GM23338 (cell line): ENCODE data around the gene NIPAL3. TPM values are rescaled to one million over a fixed set of nuclear protein-coding genes. Genes with fewer than 3 reads are reported as not detected.

ENCODE experiments used
- ATAC-seq: fragments of 200-7000 bp; cut with Tn5 transposase; 3 replicates; pipeline ENCODE4 v1.9.1; 2020
- DNase-seq: peaks from one replicate; pipeline ENCODE4 v3.0.0-alpha.2; 2015; ENCODE audit warnings: low spot score
- H2AFZ ChIP-seq: fragments of 200-600 bp; sonication (generic); 2 replicates; pipeline ENCODE4 v1.8.0; 2016; ENCODE audit warnings: antibody characterized with exemption, mild to moderate bottlenecking, moderate library complexity
- H3F3A ChIP-seq: fragments of 200-600 bp; sonication (generic); replicated peaks from 2 replicates; pipeline ENCODE4 v1.8.0; 2017; ENCODE audit warnings: antibody characterized with exemption, mixed run types, low read depth
- H3K27ac ChIP-seq: fragments of 200-600 bp; sonication (generic); 2 replicates; pipeline ENCODE4 v1.6.1; 2016; ENCODE audit warnings: low read depth
- H3K27me3 ChIP-seq: fragments of 200-600 bp; sonication (generic); 2 replicates; pipeline ENCODE4 v1.8.0; 2016; ENCODE audit warnings: mild to moderate bottlenecking, mixed run types, moderate library complexity; ENCODE audit not compliant: insufficient read depth
- H3K36me3 ChIP-seq: fragments of 200-600 bp; sonication (generic); 2 replicates; pipeline ENCODE4 v1.8.0; 2016; ENCODE audit warnings: mild to moderate bottlenecking; ENCODE audit not compliant: insufficient read depth
- H3K4me1 ChIP-seq: fragments of 200-600 bp; sonication (generic); 2 replicates; pipeline ENCODE4 v1.8.0; 2016; ENCODE audit warnings: mild to moderate bottlenecking, moderate library complexity; ENCODE audit not compliant: insufficient read depth
- H3K4me2 ChIP-seq: fragments of 200-600 bp; sonication (generic); 2 replicates; pipeline ENCODE4 v1.7.1; 2017; ENCODE audit warnings: mixed run types
- H3K4me3 ChIP-seq: fragments of 200-600 bp; sonication (generic); 2 replicates; pipeline ENCODE4 v1.6.1; 2016; ENCODE audit warnings: mixed run types
- H3K79me2 ChIP-seq: fragments of 200-600 bp; sonication (generic); replicated peaks from 2 replicates; pipeline ENCODE4 v1.8.0; 2017; ENCODE audit warnings: mild to moderate bottlenecking; ENCODE audit not compliant: insufficient read depth
- H3K9me2 ChIP-seq: fragments of 200-600 bp; sonication (generic); 2 replicates; pipeline ENCODE4 v1.8.0; 2017; ENCODE audit not compliant: insufficient read depth
- H4K20me1 ChIP-seq: fragments of 200-600 bp; sonication (generic); replicated peaks from 2 replicates; pipeline ENCODE4 v1.8.0; 2017; ENCODE audit warnings: mild to moderate bottlenecking; ENCODE audit not compliant: insufficient read depth
- H3K27ac Mint-ChIP-seq: 2 replicates; pipeline ENCODE4 v1.8.0; 2020; ENCODE audit warnings: inconsistent platforms, mild to moderate bottlenecking, moderate library complexity, mixed read lengths
- H3K27me3 Mint-ChIP-seq: 3 replicates; pipeline ENCODE4 v1.8.0; 2022; ENCODE audit warnings: low read depth, mild to moderate bottlenecking, moderate library complexity, mixed read lengths, inconsistent platforms; ENCODE audit not compliant: insufficient read depth, poor library complexity
- H3K36me3 Mint-ChIP-seq: 3 replicates; pipeline ENCODE4 v1.8.0; 2021; ENCODE audit warnings: low read depth, mild to moderate bottlenecking, inconsistent platforms, moderate library complexity, mixed read lengths
- H3K4me1 Mint-ChIP-seq: 3 replicates; pipeline ENCODE4 v1.8.0; 2020; ENCODE audit warnings: mild to moderate bottlenecking, inconsistent platforms, mixed read lengths
- H3K4me3 Mint-ChIP-seq: 3 replicates; pipeline ENCODE4 v1.8.0; 2021; ENCODE audit warnings: moderate library complexity, mild to moderate bottlenecking, inconsistent platforms, mixed read lengths
- H3K9me3 Mint-ChIP-seq: 3 replicates; pipeline ENCODE4 v1.8.0; 2020; ENCODE audit warnings: moderate library complexity, mild to moderate bottlenecking, inconsistent platforms, mixed read lengths
- CREB1 ChIP-seq: fragments of 250-450 bp; sonication (Bioruptor Pico); IDR thresholded peaks from 2 replicates; pipeline ENCODE4 v1.5.0; 2020; ENCODE audit warnings: low read depth, mild to moderate bottlenecking, moderate library complexity
- CTCF ChIP-seq, 2 experiments: fragments of 200-600 bp in 1 of 2; sonication (generic) in 1 of 2; conservative IDR thresholded peaks; 2 replicates each; pipeline versions ENCODE4 v1.5.1 to v1.6.1; 2016 to 2017; ENCODE audit warnings: antibody characterized with exemption in 2 of 2, low read depth in 2 of 2, mild to moderate bottlenecking in 2 of 2, moderate library complexity in 1 of 2
- EZH2phosphoT487 ChIP-seq: fragments of 200-600 bp; sonication (generic); IDR thresholded peaks from one replicate; pipeline ENCODE4 v1.8.1; 2018; ENCODE audit warnings: antibody characterized with exemption; ENCODE audit not compliant: unreplicated experiment
- STAT1 ChIP-seq: IDR thresholded peaks from one replicate; pipeline ENCODE4 v1.6.1; 2016; ENCODE audit warnings: antibody characterized with exemption; ENCODE audit not compliant: unreplicated experiment
- polyA plus RNA-seq: library from polyadenylated mRNA; unstranded; fragments of >200 nt; fragmentation: Nextera tagmentation; extraction: Ambion mirVana; gene quantifications from 2 replicates; pipeline ENCODE4 v1.2.1, GENCODE V29; 2016
- total RNA-seq: library from RNA; depleted of rRNA; stranded (reverse); fragments of >200 nt; shearing (Covaris generic); gene quantifications from 2 replicates; pipeline ENCODE4 v1.2.3, GENCODE V29; 2014

The NIPAL3 gene
- total and polyA plus RNA-seq, 2 experiments from 2014 or later = 5.5 to 9.6 TPM

GRCh38 chr1:24390924-24391782 lies 24.4 kb upstream of the NIPAL3 start:
- H3K36me3 ChIP-seq = no peaks in the 10 kb centered on the region
- H3K4me3 ChIP-seq = no peak overlapping the region
- H4K20me1 ChIP-seq = no peaks in the 10 kb centered on the region
- H3K9me2 ChIP-seq = no peaks in the 10 kb centered on the region
- Mint-ChIP-seq H3K27me3 (peaks cover 14% of the 10 kb centered on the region), H3K36me3 (peaks cover 3% of the 10 kb centered on the region; the same call in 1 of the 3 replicates), H3K9me3 (no peaks in the 10 kb centered on the region; the same call in 2 of the 3 replicates), H3K4me3 (no peak overlapping the region; the same call in 2 of the 3 replicates), H3K27ac (peak overlapping the region; percentile 24; the same call in 1 of the 2 replicates), H3K4me1 (peaks cover 31% of the 10 kb centered on the region)
- H3K27me3 ChIP-seq = no peaks in the 10 kb centered on the region
- H3F3A ChIP-seq = peaks cover 6% of the 10 kb centered on the region; the same call in 1 of the 2 replicates
- DNase-seq (peak; percentile 86), ATAC-seq (peak; percentile 89)
- no peaks in the 10 kb centered on the region for H3K79me2 ChIP-seq
- H3K4me2 ChIP-seq = no peak overlapping the region
- no peak overlapping the region for H2AFZ ChIP-seq
- H3K27ac ChIP-seq = no peak overlapping the region
- H3K4me1 ChIP-seq = peaks cover 21% of the 10 kb centered on the region
- TF ChIP-seq CREB1 (CRISPR knock-in tag) = no peak
- TF ChIP-seq EZH2phosphoT487 = no peak
- peak; percentile 93 to 94 for TF ChIP-seq CTCF (conservative IDR thresholded peaks at IDR 0.05; ENCODE audit: low read depth in 2 of 2)

GRCh38 chr1:24391882-24392603 lies 23.6 kb upstream of the NIPAL3 start:
- no peaks in the 10 kb centered on the region for H4K20me1 ChIP-seq
- ATAC-seq (peak; percentile 95), DNase-seq (peak; percentile 93)
- H3K9me2 ChIP-seq = no peaks in the 10 kb centered on the region
- peak overlapping the region; percentile 49; the same call in 1 of the 2 replicates for H3K4me2 ChIP-seq
- peaks cover 6% of the 10 kb centered on the region; the same call in 1 of the 2 replicates for H3F3A ChIP-seq
- H3K27ac ChIP-seq = peak overlapping the region; percentile 78; the same call in 1 of the 2 replicates
- no peaks in the 10 kb centered on the region for H3K27me3 ChIP-seq
- no peak overlapping the region for H2AFZ ChIP-seq
- no peaks in the 10 kb centered on the region for H3K36me3 ChIP-seq
- Mint-ChIP-seq H3K27me3 (peaks cover 13% of the 10 kb centered on the region), H3K4me1 (peaks cover 31% of the 10 kb centered on the region), H3K36me3 (peaks cover 3% of the 10 kb centered on the region; the same call in 1 of the 3 replicates), H3K9me3 (no peaks in the 10 kb centered on the region), H3K4me3 (no peak overlapping the region; the same call in 2 of the 3 replicates), H3K27ac (no peak overlapping the region)
- no peak overlapping the region for H3K4me3 ChIP-seq
- peaks cover 21% of the 10 kb centered on the region for H3K4me1 ChIP-seq
- TF ChIP-seq STAT1 (no peak), CTCF (conservative IDR thresholded peaks at IDR 0.05; ENCODE audit: low read depth in 2 of 2) (peak; percentile 88 to 95)
- H3K79me2 ChIP-seq = no peaks in the 10 kb centered on the region
